K562 (cell line): ENCODE measurements around the gene SUPT16H.

Source experiments
- CREB1 ChIP-seq, 2 experiments: sonication (generic) in 1 of 2; formaldehyde crosslinking in 1 of 2; IDR thresholded peaks; 2 replicates each; pipeline versions ENCODE4 v1.6.1 to v1.8.0; 2012 to 2022; ENCODE audit warnings: inconsistent platforms in 1 of 2, mild to moderate bottlenecking in 1 of 2, missing genetic modification reagents in 1 of 2, moderate library complexity in 1 of 2
- DPF2 ChIP-seq: fragments of 450-650 bp; IDR thresholded peaks from 2 replicates; pipeline ENCODE4 v1.6.1; 2016
- EP300 ChIP-seq: IDR thresholded peaks from 2 replicates; pipeline ENCODE4 v1.6.1; 2012; ENCODE audit warnings: low read length, improper control_type of control experiment
- FOXP1 ChIP-seq: sonication (generic); formaldehyde crosslinking; IDR thresholded peaks from 2 replicates; pipeline ENCODE4 v1.8.0; 2022; ENCODE audit warnings: mild to moderate bottlenecking, missing genetic modification reagents
- NBN ChIP-seq: fragments of 450-650 bp; IDR thresholded peaks from 2 replicates; pipeline ENCODE4 v1.6.1; 2016; ENCODE audit warnings: low read depth, mild to moderate bottlenecking
- PATZ1 ChIP-seq: fragments of 250-450 bp; sonication (Bioruptor Pico); IDR thresholded peaks from 2 replicates; pipeline ENCODE4 v1.5.0; 2020; ENCODE audit warnings: mild to moderate bottlenecking, borderline replicate concordance
- POLR2A ChIP-seq: fragments of 450-650 bp; conservative IDR thresholded peaks from 2 replicates; pipeline ENCODE4 v1.6.1; 2016
- YY1 ChIP-seq, 3 experiments: IDR thresholded peaks; 2 replicates each; pipeline ENCODE4 v1.6.1; 2011; ENCODE audit warnings: low read length in 2 of 3, mild to moderate bottlenecking in 2 of 3, moderate library complexity in 2 of 3, borderline replicate concordance in 1 of 3, control low read depth in 1 of 3, low read depth in 1 of 3; ENCODE audit not compliant: insufficient read depth in 3 of 3, insufficient replicate concordance in 2 of 3, control insufficient read depth in 1 of 3, insufficient read length in 1 of 3; ENCODE audit errors: extremely low read depth in 1 of 3
- ZNF561 ChIP-seq: fragments of 450-650 bp; formaldehyde crosslinking; conservative IDR thresholded peaks from 2 replicates; pipeline ENCODE4 v1.4.0; 2020; ENCODE audit warnings: mild to moderate bottlenecking, moderate library complexity

GRCh38 chr14:21350539-21350938 is 33.3 kb downstream of the SUPT16H start:
- no peak for TF ChIP-seq NBN
- no peak for TF ChIP-seq EP300
- no peak for TF ChIP-seq CREB1 (IDR thresholded peaks at IDR 0.05)
- no peak for TF ChIP-seq CREB1 (CRISPR knock-in tag; IDR thresholded peaks at IDR 0.05)
- no peak for TF ChIP-seq DPF2
- TF ChIP-seq ZNF561, result no peak
- 0 out of 2 replicates have a peak, but pooled peaks have one; percentile 25 for TF ChIP-seq POLR2A
- TF ChIP-seq FOXP1, result no peak
- no peak for TF ChIP-seq PATZ1 (CRISPR knock-in tag)
- TF ChIP-seq YY1 (IDR thresholded peaks at IDR 0.05; ENCODE audit: borderline replicate concordance in 1 of 3, control insufficient read depth in 1 of 3, extremely low read depth in 1 of 3, insufficient read depth in 3 of 3, insufficient read length in 1 of 3, insufficient replicate concordance in 2 of 3, low read depth in 1 of 3, low read length in 2 of 3), result no peak
